GM23248 (cell line): ENCODE measurements around the gene PCED1B. TPM values are rescaled to one million over a fixed set of nuclear protein-coding genes. Genes with fewer than 3 reads are reported as not detected.

ENCODE experiments used
- DNase-seq: peaks from one replicate; pipeline ENCODE4 v3.0.0-alpha.2; 2015
- H2AFZ ChIP-seq: fragments of 200-600 bp; sonication (generic); 2 replicates; pipeline ENCODE4 v1.6.1; 2016; ENCODE audit warnings: antibody characterized with exemption
- H3F3A ChIP-seq: fragments of 200-600 bp; sonication (generic); 2 replicates; pipeline ENCODE4 v1.6.1; 2016; ENCODE audit warnings: mild to moderate bottlenecking, antibody characterized with exemption, mixed run types; ENCODE audit not compliant: insufficient read depth
- H3K27ac ChIP-seq: fragments of 200-600 bp; sonication (generic); 2 replicates; pipeline ENCODE4 v1.5.1; 2016; ENCODE audit warnings: mild to moderate bottlenecking
- H3K27me3 ChIP-seq: fragments of 200-600 bp; sonication (generic); replicated peaks from 2 replicates; pipeline ENCODE4 v1.6.1; 2016; ENCODE audit warnings: mild to moderate bottlenecking; ENCODE audit not compliant: insufficient read depth
- H3K36me3 ChIP-seq: fragments of 200-600 bp; sonication (generic); 2 replicates; pipeline ENCODE4 v1.6.1; 2016; ENCODE audit warnings: low read depth, mild to moderate bottlenecking
- H3K4me1 ChIP-seq: fragments of 200-600 bp; sonication (generic); 2 replicates; pipeline ENCODE4 v1.6.1; 2016; ENCODE audit warnings: mild to moderate bottlenecking; ENCODE audit not compliant: insufficient read depth
- H3K4me2 ChIP-seq: fragments of 200-600 bp; sonication (generic); one replicate; pipeline ENCODE4 v1.6.1; 2016; ENCODE audit warnings: mild to moderate bottlenecking; ENCODE audit not compliant: unreplicated experiment
- H3K4me3 ChIP-seq: fragments of 200-600 bp; sonication (generic); 2 replicates; pipeline ENCODE4 v1.5.1; 2016; ENCODE audit warnings: mild to moderate bottlenecking
- H3K79me2 ChIP-seq: fragments of 200-600 bp; sonication (generic); 2 replicates; pipeline ENCODE4 v1.6.1; 2016; ENCODE audit warnings: mild to moderate bottlenecking; ENCODE audit not compliant: insufficient read depth
- H3K9ac ChIP-seq: fragments of 200-600 bp; sonication (generic); 2 replicates; pipeline ENCODE4 v1.6.1; 2016; ENCODE audit warnings: mild to moderate bottlenecking
- H3K9me2 ChIP-seq: fragments of 200-600 bp; sonication (generic); 2 replicates; pipeline ENCODE4 v1.6.1; 2016; ENCODE audit warnings: mixed run types, mild to moderate bottlenecking, moderate library complexity; ENCODE audit not compliant: insufficient read depth
- H3K9me3 ChIP-seq: fragments of 200-600 bp; sonication (generic); one replicate; pipeline ENCODE4 v1.6.1; 2017; ENCODE audit warnings: low read depth
- H4K20me1 ChIP-seq: fragments of 200-600 bp; sonication (generic); 2 replicates; pipeline ENCODE4 v1.6.0; 2016; ENCODE audit not compliant: insufficient read depth
- EZH2 ChIP-seq: fragments of 200-600 bp; sonication (generic); IDR thresholded peaks from 2 replicates; pipeline ENCODE4 v1.6.1; 2018; ENCODE audit warnings: antibody characterized with exemption, mild to moderate bottlenecking; ENCODE audit not compliant: insufficient read depth, poor library complexity, severe bottlenecking
- EZH2phosphoT487 ChIP-seq: fragments of 200-600 bp; sonication (generic); IDR thresholded peaks from 2 replicates; pipeline ENCODE4 v1.6.1; 2018; ENCODE audit warnings: antibody characterized with exemption, moderate library complexity, mild to moderate bottlenecking, low read depth; ENCODE audit not compliant: insufficient read depth
- WGBS, 2 experiments: methylation state at CpG; one replicate each; pipeline ENCODE4 v1.1.6; 2015 to 2017; ENCODE audit warnings: low lambda C conversion rate in 2 of 2, low coverage in 1 of 2; ENCODE audit errors: missing lambda C conversion rate in 2 of 2; 5-methylcytosine and 5-hydroxymethylcytosine counted together
- in situ Hi-C: fragments of 300-500 bp; cut with MboI; formaldehyde crosslinking; loops from 2 replicates; pipeline ENCODE4 v1.15.0; 2020
- polyA plus RNA-seq: library from polyadenylated mRNA; unstranded; fragments of >200 nt; fragmentation: Nextera tagmentation; extraction: Ambion mirVana; gene quantifications from 2 replicates; pipeline ENCODE4 v1.2.1, GENCODE V29; 2016
- total RNA-seq: library from RNA; depleted of rRNA; stranded (reverse); fragments of >200 nt; shearing (Covaris generic); gene quantifications from 2 replicates; pipeline ENCODE4 v1.2.3, GENCODE V29; 2014

Gene PCED1B
- total and polyA plus RNA-seq, 2 experiments from 2014 or later: 3.5 to 3.6 TPM

- H3F3A ChIP-seq: peaks cover 5% of the 10 kb centered on the region
- no peak for DNase-seq
- H3K27me3 ChIP-seq: no peaks in the 10 kb centered on the region
- H3K36me3 ChIP-seq: no peaks in the 10 kb centered on the region
- WGBS, 2 experiments: 98 to 99% methylated on average over 2 of the region's 2 CpGs
- H3K27ac ChIP-seq: no peak overlapping the region
- TF ChIP-seq EZH2phosphoT487 (no peak), EZH2 (no peak)
- H2AFZ ChIP-seq: no peak overlapping the region
- no peaks in the 10 kb centered on the region for H4K20me1 ChIP-seq
- no peaks in the 10 kb centered on the region for H3K9me2 ChIP-seq
- H3K4me1 ChIP-seq: peaks cover 11% of the 10 kb centered on the region; the same call in 1 of the 2 replicates
- no peaks in the 10 kb centered on the region for H3K9me3 ChIP-seq
- H3K4me3 ChIP-seq: no peak overlapping the region
- H3K9ac ChIP-seq: no peak overlapping the region
- H3K79me2 ChIP-seq: peaks cover 22% of the 10 kb centered on the region
- in situ Hi-C loops: no loop called here
- no peak overlapping the region for H3K4me2 ChIP-seq
Observed at GRCh38 chr12:47074757-47075156, 4.7 kb upstream of the PCED1B start.

GRCh38 chr12:47075192-47076084 lies 4.0 kb upstream of the PCED1B start:
- no peak overlapping the region for H3K4me2 ChIP-seq
- in situ Hi-C loops: no loop called here

GRCh38 chr12:47077206-47078085 lies 2.0 kb upstream of the PCED1B start:
- no peaks in the 10 kb centered on the region for H3K27me3 ChIP-seq
- peaks cover 28% of the 10 kb centered on the region for H3K4me1 ChIP-seq
- H4K20me1 ChIP-seq: no peaks in the 10 kb centered on the region
- H3K27ac ChIP-seq: no peak overlapping the region
- no peak for TF ChIP-seq EZH2
- TF ChIP-seq EZH2phosphoT487: no peak
- H3K9me2 ChIP-seq: no peaks in the 10 kb centered on the region
- peak overlapping the region; percentile 84 for H3K4me3 ChIP-seq
- peak overlapping the region; percentile 97 for H3K4me2 ChIP-seq
- no peak overlapping the region for H3K9ac ChIP-seq
- peaks cover 29% of the 10 kb centered on the region for H3F3A ChIP-seq
- no peak for DNase-seq
- in situ Hi-C loops: no loop called here
- no peaks in the 10 kb centered on the region for H3K36me3 ChIP-seq
- H3K9me3 ChIP-seq: no peaks in the 10 kb centered on the region
- H2AFZ ChIP-seq: no peak overlapping the region
- 81 to 82% methylated on average over 17 of the region's 17 CpGs for WGBS, 2 experiments
- H3K79me2 ChIP-seq: peaks cover 22% of the 10 kb centered on the region

More at GRCh38 chr12:47075192-47076084, 4.0 kb upstream of the PCED1B start:
- H2AFZ ChIP-seq: no peak overlapping the region
- H3K9me3 ChIP-seq: no peaks in the 10 kb centered on the region
- peaks cover 22% of the 10 kb centered on the region for H3K79me2 ChIP-seq
- H3K4me1 ChIP-seq: peaks cover 11% of the 10 kb centered on the region; the same call in 1 of the 2 replicates
- H3K9me2 ChIP-seq: no peaks in the 10 kb centered on the region
- no peak for TF ChIP-seq EZH2phosphoT487
- TF ChIP-seq EZH2: no peak
- H3K27me3 ChIP-seq: no peaks in the 10 kb centered on the region
- H3K27ac ChIP-seq: no peak overlapping the region
- 80 to 84% methylated on average over 7 of the region's 7 CpGs for WGBS, 2 experiments
- no peaks in the 10 kb centered on the region for H3K36me3 ChIP-seq
- DNase-seq: no peak
- peaks cover 9% of the 10 kb centered on the region for H3F3A ChIP-seq
- no peaks in the 10 kb centered on the region for H4K20me1 ChIP-seq
- no peak overlapping the region for H3K4me3 ChIP-seq
- no peak overlapping the region for H3K9ac ChIP-seq

- Histone ChIP-seq H2AFZ (peak overlapping the region; percentile 81; the same call in 1 of the 2 replicates), H3K9ac (no peak overlapping the region), H3K27me3 (no peaks in the 10 kb centered on the region), H3K9me3 (no peaks in the 10 kb centered on the region), H3K27ac (no peak overlapping the region), H3K9me2 (no peaks in the 10 kb centered on the region), H3K4me3 (peak overlapping the region; percentile 84), H3F3A (peaks cover 31% of the 10 kb centered on the region), H3K36me3 (no peaks in the 10 kb centered on the region), H3K4me2 (peak overlapping the region; percentile 97), H3K4me1 (peaks cover 33% of the 10 kb centered on the region), H3K79me2 (peaks cover 22% of the 10 kb centered on the region), H4K20me1 (no peaks in the 10 kb centered on the region)
- TF ChIP-seq EZH2phosphoT487: no peak
- TF ChIP-seq EZH2: no peak
- in situ Hi-C loops: no loop called here
- no peak for DNase-seq
- WGBS, 2 experiments: 90 to 93% methylated on average over 8 of the region's 8 CpGs
Observed at GRCh38 chr12:47078086-47078395, 1.4 kb upstream of the PCED1B start.
